Fibroblast of lung (primary cell): ENCODE data around the gene LRMDA.

Source experiments
- CTCF ChIP-seq, 2 donors: IDR thresholded peaks in 1 of 2; conservative IDR thresholded peaks in 1 of 2; 1 replicate in 1 of 2; 2 replicates in 1 of 2; pipeline ENCODE4 v1.5.1; 2011 to 2012; ENCODE audit warnings: low read length in 2 of 2, control low read depth in 1 of 2, inconsistent platforms in 1 of 2, low read depth in 1 of 2, mild to moderate bottlenecking in 1 of 2
- EZH2 ChIP-seq: IDR thresholded peaks from 2 replicates; pipeline ENCODE4 v1.5.1; 2012; ENCODE audit warnings: low read length, control low read depth, mild to moderate bottlenecking; ENCODE audit errors: missing control alignments

- TF ChIP-seq CTCF (conservative IDR thresholded peaks at IDR 0.05 in 1 of 2, IDR thresholded peaks at IDR 0.05 in 1 of 2; ENCODE audit: low read depth in 1 of 2, low read length in 2 of 2), result no peak
- TF ChIP-seq EZH2, result no peak
Measured at GRCh38 chr10:75638752-75639151, 207.3 kb downstream of the LRMDA start.
